ENCODE measurements around the gene RPS6KA5.

GRCh38 chr14:90897022-90897421 lies 163.4 kb downstream of the RPS6KA5 start:
- TF ChIP-seq CTCF (IDR thresholded peaks at IDR 0.05): no peak
- TF ChIP-seq POLR2A (IDR thresholded peaks at IDR 0.05): no peak

Data from uterus (tissue), 2 donors.